Liver (tissue), 9 donors: ENCODE results near the gene SMYD5. TPM values are rescaled to one million over a fixed set of nuclear protein-coding genes. Genes with fewer than 3 reads are reported as not detected.

Experiments
- DNase-seq: peaks from one replicate; pipeline ENCODE4 v3.0.0-alpha.2; 2017; ENCODE audit warnings: low spot score
- H3K27ac ChIP-seq, 2 donors: one replicate each; pipeline ENCODE4 v1.7.0; 2013; ENCODE audit warnings: inconsistent platforms in 2 of 2, low read length in 2 of 2, control low read depth in 1 of 2, low read depth in 1 of 2, mild to moderate bottlenecking in 1 of 2
- H3K27me3 ChIP-seq, 4 donors: one replicate each; pipeline versions ENCODE4 v1.6.1 to v1.7.0; 2013; ENCODE audit warnings: low read length in 3 of 4, inconsistent platforms in 1 of 4, mild to moderate bottlenecking in 1 of 4, moderate library complexity in 1 of 4; ENCODE audit not compliant: control insufficient read depth in 4 of 4, insufficient read depth in 4 of 4
- H3K36me3 ChIP-seq, 4 donors: one replicate each; pipeline versions ENCODE4 v1.6.1 to v1.7.0; 2013; ENCODE audit warnings: low read length in 3 of 4, mild to moderate bottlenecking in 3 of 4, low read depth in 1 of 4, moderate library complexity in 1 of 4; ENCODE audit not compliant: control insufficient read depth in 4 of 4, insufficient read depth in 3 of 4
- H3K4me1 ChIP-seq, 4 donors: one replicate each; pipeline versions ENCODE4 v1.6.1 to v1.7.0; 2013; ENCODE audit warnings: low read length in 3 of 4, mild to moderate bottlenecking in 3 of 4, moderate library complexity in 1 of 4; ENCODE audit not compliant: control insufficient read depth in 4 of 4, insufficient read depth in 4 of 4
- H3K4me3 ChIP-seq, 3 donors: one replicate each; pipeline versions ENCODE4 v1.6.1 to v1.7.0; 2013; ENCODE audit warnings: low read length in 3 of 3, control low read depth in 1 of 3, low read depth in 1 of 3, mild to moderate bottlenecking in 1 of 3
- H3K9ac ChIP-seq, 2 donors: one replicate each; pipeline ENCODE4 v1.7.0; 2013; ENCODE audit warnings: low read length in 2 of 2, mild to moderate bottlenecking in 2 of 2, moderate library complexity in 2 of 2, control low read depth in 1 of 2, low read depth in 1 of 2
- H3K9me3 ChIP-seq, 4 donors: one replicate each; pipeline versions ENCODE4 v1.6.1 to v1.7.0; 2013; ENCODE audit warnings: low read length in 3 of 4; ENCODE audit not compliant: control insufficient read depth in 4 of 4
- FOXA1 ChIP-seq: IDR thresholded peaks from 2 replicates; pipeline ENCODE4 v1.6.1; 2016; ENCODE audit warnings: antibody characterized with exemption
- FOXA2 ChIP-seq: IDR thresholded peaks from 2 replicates; pipeline ENCODE4 v1.6.1; 2016; ENCODE audit warnings: antibody characterized with exemption
- GABPA ChIP-seq, 2 donors: IDR thresholded peaks in 1 of 2; conservative IDR thresholded peaks in 1 of 2; 2 replicates each; pipeline ENCODE4 v1.6.1; 2016; ENCODE audit warnings: antibody characterized with exemption in 2 of 2, mild to moderate bottlenecking in 1 of 2, moderate library complexity in 1 of 2
- HNF4A ChIP-seq, 2 donors: conservative IDR thresholded peaks; 2 replicates each; pipeline ENCODE4 v1.6.1; 2016; ENCODE audit warnings: antibody characterized with exemption in 2 of 2, mild to moderate bottlenecking in 2 of 2
- HNF4G ChIP-seq: IDR thresholded peaks from 2 replicates; pipeline ENCODE4 v1.6.1; 2016; ENCODE audit warnings: antibody characterized with exemption
- JUND ChIP-seq, 2 donors: IDR thresholded peaks; 2 replicates each; pipeline ENCODE4 v1.6.1; 2016; ENCODE audit warnings: antibody characterized with exemption in 2 of 2
- NR2F2 ChIP-seq: IDR thresholded peaks from 2 replicates; pipeline ENCODE4 v1.6.1; 2016; ENCODE audit warnings: antibody characterized with exemption
- RAD21 ChIP-seq, 2 donors: IDR thresholded peaks; 2 replicates each; pipeline ENCODE4 v1.6.1; 2016; ENCODE audit warnings: antibody characterized with exemption in 2 of 2, mild to moderate bottlenecking in 2 of 2
- SP1 ChIP-seq: IDR thresholded peaks from 2 replicates; pipeline ENCODE4 v1.6.1; 2018; ENCODE audit warnings: antibody characterized with exemption, mild to moderate bottlenecking
- YY1 ChIP-seq: IDR thresholded peaks from 2 replicates; pipeline ENCODE4 v1.6.1; 2016; ENCODE audit warnings: antibody characterized with exemption, mild to moderate bottlenecking
- whole genome bisulfite sequencing: extraction: QIAGEN DNeasy Blood & Tissue Kit; methylation state at CpG from one replicate; pipeline ENCODE4 v1.1.7; 2013; 5-methylcytosine and 5-hydroxymethylcytosine counted together
- polyA plus RNA-seq, 2 donors: library from polyadenylated mRNA; stranded (reverse) in 1 of 2; unstranded in 1 of 2; fragments of 200-250 nt in 1 of 2; fragments of >200 nt in 1 of 2; fragmentation: Nextera tagmentation in 1 of 2; extraction: Ambion mirVana in 1 of 2; gene quantifications; one replicate each; pipeline versions ENCODE4 v1.2.1 to v1.2.3, GENCODE V29; 2013 to 2015
- total RNA-seq, 2 donors: library from RNA; depleted of rRNA; stranded (reverse); fragments of >200 nt; gene quantifications; one replicate each; pipeline ENCODE4 v1.2.3, GENCODE V29; 2014
- TF ChIP-seq, protein P1 (sequence below): fragments of 150-350 bp; IDR thresholded peaks from 2 replicates; pipeline ENCODE4 v1.5.1; 2017; ENCODE audit warnings: improper control_type of control experiment, low read depth, low read length; ENCODE audit not compliant: missing input control
- TF ChIP-seq, protein P2 (sequence below): IDR thresholded peaks from 2 replicates; pipeline ENCODE4 v1.6.1; 2016; ENCODE audit warnings: antibody characterized with exemption
- TF ChIP-seq, protein P3 (sequence below): IDR thresholded peaks from 2 replicates; pipeline ENCODE4 v1.6.1; 2016; ENCODE audit warnings: antibody characterized with exemption
- TF ChIP-seq, protein P4 (sequence below): IDR thresholded peaks from 2 replicates; pipeline ENCODE4 v1.6.1; 2016; ENCODE audit warnings: antibody characterized with exemption
- donor health status: healthy.
- donor health status: healthy.
- donor health status: healthy.
- donor health status: healthy.
- donor health status: healthy.

Gene SMYD5
- total and polyA plus RNA-seq, 4 donors, result 3.9 to 8.8 (median 5.8) TPM

DNA sequence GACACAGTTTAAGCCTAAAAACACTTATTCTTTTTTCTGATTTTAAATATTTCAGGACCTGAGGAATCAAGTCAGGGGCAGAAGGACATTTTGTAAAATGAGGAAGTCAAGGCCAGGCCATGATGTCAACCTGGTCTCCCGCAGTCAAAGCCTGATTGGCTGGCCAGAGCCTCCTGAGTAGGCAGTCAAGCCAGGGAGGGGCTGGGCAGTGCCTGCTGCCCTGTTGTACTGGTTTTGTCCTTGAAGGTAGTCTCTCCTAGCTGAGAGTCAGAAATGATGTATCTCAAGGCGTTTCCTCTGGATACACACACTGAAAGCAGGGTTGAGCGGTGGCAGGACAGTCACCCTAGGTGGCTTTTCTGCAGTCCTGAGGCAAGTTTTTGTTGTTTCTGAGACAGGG lies 39.9 kb downstream of the SMYD5 start (continued):
- TF ChIP-seq, protein P1, sequence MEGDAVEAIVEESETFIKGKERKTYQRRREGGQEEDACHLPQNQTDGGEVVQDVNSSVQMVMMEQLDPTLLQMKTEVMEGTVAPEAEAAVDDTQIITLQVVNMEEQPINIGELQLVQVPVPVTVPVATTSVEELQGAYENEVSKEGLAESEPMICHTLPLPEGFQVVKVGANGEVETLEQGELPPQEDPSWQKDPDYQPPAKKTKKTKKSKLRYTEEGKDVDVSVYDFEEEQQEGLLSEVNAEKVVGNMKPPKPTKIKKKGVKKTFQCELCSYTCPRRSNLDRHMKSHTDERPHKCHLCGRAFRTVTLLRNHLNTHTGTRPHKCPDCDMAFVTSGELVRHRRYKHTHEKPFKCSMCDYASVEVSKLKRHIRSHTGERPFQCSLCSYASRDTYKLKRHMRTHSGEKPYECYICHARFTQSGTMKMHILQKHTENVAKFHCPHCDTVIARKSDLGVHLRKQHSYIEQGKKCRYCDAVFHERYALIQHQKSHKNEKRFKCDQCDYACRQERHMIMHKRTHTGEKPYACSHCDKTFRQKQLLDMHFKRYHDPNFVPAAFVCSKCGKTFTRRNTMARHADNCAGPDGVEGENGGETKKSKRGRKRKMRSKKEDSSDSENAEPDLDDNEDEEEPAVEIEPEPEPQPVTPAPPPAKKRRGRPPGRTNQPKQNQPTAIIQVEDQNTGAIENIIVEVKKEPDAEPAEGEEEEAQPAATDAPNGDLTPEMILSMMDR, result no peak
- no peak for TF ChIP-seq GABPA (IDR thresholded peaks at IDR 0.05 in 1 of 2, conservative IDR thresholded peaks at IDR 0.05 in 1 of 2)
- no peak for TF ChIP-seq RAD21 (IDR thresholded peaks at IDR 0.05)
- TF ChIP-seq NR2F2, result no peak
- no peak for TF ChIP-seq HNF4A (conservative IDR thresholded peaks at IDR 0.05)

DNA sequence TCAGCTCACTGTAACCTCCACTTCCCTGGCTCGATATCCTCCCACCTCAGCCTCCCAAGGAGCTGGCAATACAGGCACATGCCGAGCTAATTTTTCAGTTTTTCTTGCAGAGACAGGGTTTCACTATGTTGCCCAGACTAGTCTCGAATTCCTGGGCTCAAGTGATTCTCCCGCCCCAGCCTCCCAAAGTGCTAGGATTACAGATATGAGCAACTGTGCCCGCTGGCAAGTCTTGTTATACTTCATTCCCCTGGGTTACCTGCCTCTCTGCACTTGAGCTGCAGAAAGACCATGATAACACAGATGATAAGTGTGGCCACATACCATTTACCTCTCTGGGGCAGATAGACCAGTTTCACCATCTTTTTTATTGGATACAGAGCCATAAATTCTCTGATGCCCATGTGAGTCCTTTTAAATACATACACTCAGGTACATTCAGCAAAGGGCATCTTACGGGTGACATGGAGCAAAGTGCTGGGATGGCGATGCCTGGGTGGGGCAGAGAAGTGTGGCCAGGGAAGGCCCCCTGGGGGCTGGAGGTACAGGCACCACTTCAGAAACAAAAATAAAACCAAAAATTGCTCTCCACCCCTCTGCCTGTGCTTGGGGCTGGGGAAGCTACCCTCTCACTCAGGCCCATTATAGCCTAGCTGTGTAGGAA lies 40.4 kb downstream of the SMYD5 start:
- Histone ChIP-seq H3K4me1 (no peaks in the 10 kb centered on the region), H3K9ac (no peak overlapping the region), H3K4me3 (no peak overlapping the region), H3K36me3 (peaks cover 7 to 48% (median 30%) of the 10 kb centered on the region in 4 donors), H3K27ac (no peak overlapping the region), H3K9me3 (no peaks in the 10 kb centered on the region), H3K27me3 (no peaks in the 10 kb centered on the region)
- TF ChIP-seq RAD21 (IDR thresholded peaks at IDR 0.05) (no peak), FOXA2 (no peak), SP1 (no peak), HNF4G (no peak), YY1 (no peak), JUND (IDR thresholded peaks at IDR 0.05) (no peak)
- TF ChIP-seq, protein P2, sequence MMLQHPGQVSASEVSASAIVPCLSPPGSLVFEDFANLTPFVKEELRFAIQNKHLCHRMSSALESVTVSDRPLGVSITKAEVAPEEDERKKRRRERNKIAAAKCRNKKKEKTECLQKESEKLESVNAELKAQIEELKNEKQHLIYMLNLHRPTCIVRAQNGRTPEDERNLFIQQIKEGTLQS, result no peak
- no peak for DNase-seq
- 96% methylated on average over 7 of the region's 7 CpGs for WGBS

DNA sequence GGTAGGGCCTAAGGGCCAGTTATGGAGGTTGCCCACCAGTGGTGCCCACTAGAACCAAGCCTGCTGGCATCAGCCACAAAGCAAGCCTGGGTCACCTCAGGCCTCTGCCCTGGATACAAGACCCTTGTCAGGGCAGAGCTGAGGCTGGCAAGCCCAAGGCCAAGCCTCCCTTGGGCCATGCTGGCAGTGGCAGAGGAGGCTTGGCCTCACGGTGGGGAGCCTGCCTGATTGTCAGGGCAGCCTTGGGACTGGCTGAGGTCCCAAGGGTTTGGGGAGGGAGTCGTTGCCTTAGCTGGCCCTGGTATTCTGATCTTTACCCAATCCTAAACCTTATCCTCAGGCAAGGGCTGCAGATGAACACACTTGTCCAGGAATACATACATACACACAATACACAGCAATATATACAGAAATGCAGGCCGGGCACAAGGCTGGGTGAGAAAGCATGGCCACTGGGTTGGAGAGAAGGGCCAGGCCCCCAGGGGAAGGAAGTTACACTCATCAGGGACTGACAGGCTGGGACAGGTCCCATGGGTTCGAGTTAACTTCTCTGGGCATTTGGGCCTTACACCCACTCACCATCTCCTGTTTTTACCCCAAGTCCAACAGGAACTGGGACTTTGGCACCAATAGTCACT lies 41.1 kb downstream of the SMYD5 start:
- Histone ChIP-seq H3K4me1 (no peaks in the 10 kb centered on the region), H3K27me3 (no peaks in the 10 kb centered on the region), H3K9me3 (no peaks in the 10 kb centered on the region), H3K36me3 (peaks cover 6 to 41% (median 24%) of the 10 kb centered on the region in 4 donors), H3K27ac (no peak overlapping the region), H3K9ac (no peak overlapping the region), H3K4me3 (no peak overlapping the region)
- no peak for TF ChIP-seq JUND (IDR thresholded peaks at IDR 0.05)
- no peak for TF ChIP-seq HNF4A (conservative IDR thresholded peaks at IDR 0.05)
- WGBS, result 85% methylated on average over 4 of the region's 4 CpGs
- no peak for DNase-seq

DNA sequence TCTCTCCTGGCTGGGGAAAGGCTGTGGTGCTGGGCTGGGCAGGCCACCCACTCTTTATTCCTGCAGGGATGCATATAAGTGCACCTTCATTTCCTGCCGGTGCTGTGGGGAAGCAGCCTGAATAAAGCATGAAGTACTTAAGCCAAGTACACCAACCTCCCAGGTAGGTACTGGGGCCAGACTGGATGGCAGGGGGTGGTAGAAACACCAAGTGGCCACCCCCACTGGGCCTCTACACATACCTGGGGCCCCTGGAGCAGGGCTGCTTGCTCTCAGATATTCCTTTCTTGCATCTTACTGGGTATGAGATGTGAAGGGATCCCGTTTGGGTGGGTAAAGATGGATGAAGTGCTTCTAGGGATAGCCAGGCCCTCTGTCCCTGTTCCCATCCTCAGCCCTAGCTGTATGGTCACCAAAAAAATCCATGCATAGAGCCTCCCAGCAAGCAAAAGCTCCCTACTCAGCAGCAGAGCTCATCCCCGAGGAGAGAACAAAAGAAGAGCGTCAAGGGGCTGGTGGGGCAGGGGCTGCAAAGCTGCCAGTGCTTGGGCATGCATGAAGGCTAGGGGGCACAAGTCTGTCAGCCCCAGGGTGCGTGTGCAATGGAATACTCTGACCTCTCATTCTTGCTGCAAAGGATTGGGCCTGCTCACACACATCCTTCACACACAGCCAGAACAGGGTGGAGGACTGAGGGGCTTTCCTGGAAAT lies 42.0 kb downstream of the SMYD5 start:
- DNase-seq, result no peak

More for the DNA sequence above, 42.0 kb downstream of the SMYD5 start:
- no peak overlapping the region for H3K4me3 ChIP-seq
- peaks cover 4 to 32% (median 17%) of the 10 kb centered on the region in 4 donors for H3K36me3 ChIP-seq
- no peak overlapping the region for H3K27ac ChIP-seq
- 73% methylated on average over 5 of the region's 5 CpGs for WGBS
- TF ChIP-seq FOXA1 (no peak), JUND (IDR thresholded peaks at IDR 0.05) (no peak), FOXA2 (no peak)
- TF ChIP-seq, protein P3, sequence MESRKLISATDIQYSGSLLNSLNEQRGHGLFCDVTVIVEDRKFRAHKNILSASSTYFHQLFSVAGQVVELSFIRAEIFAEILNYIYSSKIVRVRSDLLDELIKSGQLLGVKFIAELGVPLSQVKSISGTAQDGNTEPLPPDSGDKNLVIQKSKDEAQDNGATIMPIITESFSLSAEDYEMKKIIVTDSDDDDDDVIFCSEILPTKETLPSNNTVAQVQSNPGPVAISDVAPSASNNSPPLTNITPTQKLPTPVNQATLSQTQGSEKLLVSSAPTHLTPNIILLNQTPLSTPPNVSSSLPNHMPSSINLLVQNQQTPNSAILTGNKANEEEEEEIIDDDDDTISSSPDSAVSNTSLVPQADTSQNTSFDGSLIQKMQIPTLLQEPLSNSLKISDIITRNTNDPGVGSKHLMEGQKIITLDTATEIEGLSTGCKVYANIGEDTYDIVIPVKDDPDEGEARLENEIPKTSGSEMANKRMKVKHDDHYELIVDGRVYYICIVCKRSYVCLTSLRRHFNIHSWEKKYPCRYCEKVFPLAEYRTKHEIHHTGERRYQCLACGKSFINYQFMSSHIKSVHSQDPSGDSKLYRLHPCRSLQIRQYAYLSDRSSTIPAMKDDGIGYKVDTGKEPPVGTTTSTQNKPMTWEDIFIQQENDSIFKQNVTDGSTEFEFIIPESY, result no peak
- TF ChIP-seq, protein P4, sequence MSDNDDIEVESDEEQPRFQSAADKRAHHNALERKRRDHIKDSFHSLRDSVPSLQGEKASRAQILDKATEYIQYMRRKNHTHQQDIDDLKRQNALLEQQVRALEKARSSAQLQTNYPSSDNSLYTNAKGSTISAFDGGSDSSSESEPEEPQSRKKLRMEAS, result no peak
- TF ChIP-seq, protein P1, result no peak
- H3K9ac ChIP-seq, result no peak overlapping the region
- no peaks in the 10 kb centered on the region for H3K4me1 ChIP-seq
- H3K27me3 ChIP-seq, result no peaks in the 10 kb centered on the region
- no peaks in the 10 kb centered on the region for H3K9me3 ChIP-seq
